NT2/D1 (cell line): ENCODE data around the gene CCDC81.

ENCODE experiments used
- SUZ12 ChIP-seq: IDR thresholded peaks from 2 replicates; pipeline ENCODE4 v1.6.1; 2011; ENCODE audit not compliant: insufficient read length, insufficient read depth; ENCODE audit errors: extremely low read depth
- YY1 ChIP-seq: IDR thresholded peaks from 2 replicates; pipeline ENCODE4 v1.6.1; 2011; ENCODE audit not compliant: insufficient read length, insufficient read depth
- ZNF274 ChIP-seq: IDR thresholded peaks from 2 replicates; pipeline ENCODE4 v1.6.1; 2011; ENCODE audit warnings: mild to moderate bottlenecking, low read depth, low read length

DNA sequence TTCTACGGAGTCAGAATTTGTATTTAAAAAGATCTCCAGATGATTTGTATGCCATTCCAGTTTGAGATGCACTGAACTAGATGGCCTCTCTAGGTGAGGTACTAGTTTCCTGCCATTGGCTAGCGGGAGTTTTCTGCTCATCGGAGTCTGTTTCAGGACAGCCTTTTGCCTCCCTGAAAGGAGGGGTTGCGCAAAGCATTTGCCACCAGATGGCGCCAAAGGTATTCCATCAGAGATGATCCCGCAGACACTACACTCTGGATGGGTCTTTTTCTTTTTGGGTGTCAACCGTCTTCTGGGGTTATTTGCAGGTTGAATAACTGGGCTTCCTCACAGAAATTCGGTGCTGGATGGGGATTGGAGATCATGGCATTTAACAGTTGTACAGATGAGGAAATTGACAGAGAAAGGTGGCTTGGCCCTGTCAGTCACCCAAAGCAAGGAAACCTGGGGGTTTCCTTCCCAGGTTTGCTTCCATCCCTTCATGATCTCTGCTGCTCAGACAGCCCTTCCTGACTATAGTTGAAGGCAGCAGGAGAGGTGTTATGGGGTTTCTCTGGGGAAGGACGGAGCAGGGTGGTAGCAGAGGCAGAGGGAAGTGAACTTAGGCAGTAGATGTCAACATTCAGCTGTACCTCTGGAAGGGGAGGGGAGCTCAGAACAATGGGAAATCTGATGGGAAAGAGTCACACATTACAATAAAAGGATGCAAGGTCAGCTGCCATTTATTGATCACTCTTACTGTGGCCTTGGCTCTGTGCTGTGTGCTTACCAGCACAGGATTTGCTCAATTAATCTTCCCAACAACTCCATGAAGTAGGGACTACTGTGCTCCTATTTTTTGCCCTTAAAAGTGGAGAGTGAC lies 81.6 kb downstream of the CCDC81 start:
- TF ChIP-seq YY1 (no peak), ZNF274 (no peak), SUZ12 (no peak)
